ENCODE results near the gene ZNF865.

The ZNF865 gene

DNA sequence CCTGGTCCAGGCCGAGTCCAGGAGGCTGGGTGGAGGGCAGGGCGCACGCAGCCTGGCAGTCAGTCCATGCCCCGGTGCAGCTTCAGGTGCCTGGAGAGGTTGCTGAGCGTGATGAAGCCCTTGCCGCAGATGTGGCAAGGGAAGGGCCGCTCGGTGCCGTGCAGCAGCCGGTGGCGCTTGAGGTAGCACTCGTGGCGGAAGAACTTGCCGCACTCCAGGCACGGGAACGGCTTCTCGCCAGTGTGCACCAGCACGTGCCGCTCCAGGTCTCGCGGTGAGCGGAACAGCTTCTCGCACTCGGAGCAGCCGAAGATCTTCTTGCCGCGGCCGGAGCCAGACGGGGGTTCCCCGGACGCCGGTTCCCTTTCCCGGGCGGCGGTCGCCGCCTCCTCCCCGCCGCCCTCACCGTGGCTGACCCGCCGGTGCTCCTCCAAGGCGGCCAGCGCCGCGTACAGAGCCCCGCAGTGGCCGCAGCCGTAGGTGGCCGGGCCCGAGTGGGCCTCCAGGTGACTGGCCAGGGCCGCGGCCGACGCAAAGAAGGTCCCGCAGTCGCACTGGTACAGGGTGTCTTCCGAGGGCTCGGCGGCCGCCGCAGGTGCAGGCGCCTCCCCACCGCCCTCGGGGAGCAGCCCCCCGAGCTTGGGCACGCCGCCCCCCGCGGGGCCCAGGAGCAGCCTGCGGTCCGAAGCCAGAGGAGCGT, 12.9 kb upstream of the ZNF865 start:
- Mint-ChIP-seq H3K27ac (ENCODE audit: low read depth) (no peak overlapping the region), H3K36me3 (ENCODE audit: insufficient read depth) (peaks cover 7% of the 10 kb centered on the region), H3K9me3 (no peaks in the 10 kb centered on the region), H3K4me1 (peaks cover 4% of the 10 kb centered on the region), H3K4me3 (no peak overlapping the region), H3K27me3 (no peaks in the 10 kb centered on the region)
- DNase-seq (ENCODE audit: low spot score in 2 of 2) (no peak), ATAC-seq (replicated peaks; ENCODE audit: extremely low read depth, poor library complexity, severe bottlenecking) (no peak)

DNA sequence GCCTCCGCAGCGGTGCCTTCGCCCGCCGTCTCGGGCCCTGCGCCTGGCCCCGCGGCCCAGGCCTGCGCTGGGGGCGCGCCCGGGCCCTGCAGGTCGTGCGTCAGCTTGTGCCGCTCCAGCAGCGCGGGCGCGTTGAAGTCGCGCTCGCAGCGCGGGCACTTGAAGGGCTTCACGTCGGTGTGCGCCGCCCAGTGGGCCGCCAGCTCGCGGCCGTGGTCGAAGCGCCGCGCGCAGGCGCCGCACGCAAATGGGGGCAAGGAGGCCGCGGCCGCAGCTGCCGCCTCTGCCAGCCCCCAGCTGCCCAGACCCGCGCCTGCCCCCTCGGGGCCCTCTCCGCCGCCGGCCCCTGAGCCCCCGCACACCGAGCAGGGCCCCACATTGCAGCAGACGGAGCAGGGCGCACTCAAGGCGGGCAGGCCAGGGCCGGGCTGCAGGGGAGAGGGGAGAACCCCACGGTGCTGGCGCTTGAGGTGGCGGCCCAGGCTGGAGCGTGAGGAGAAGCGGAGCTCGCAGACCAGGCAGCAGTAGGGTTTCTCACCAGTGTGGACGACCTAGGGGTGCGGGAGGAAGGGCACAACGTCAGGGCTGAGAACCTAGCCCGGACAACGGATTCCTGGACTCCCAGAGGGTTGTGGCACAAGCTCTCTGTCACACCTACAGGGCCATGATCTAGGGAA, 12.2 kb upstream of the ZNF865 start:
- Mint-ChIP-seq H3K4me3 (no peak overlapping the region), H3K27ac (ENCODE audit: low read depth) (no peak overlapping the region), H3K9me3 (no peaks in the 10 kb centered on the region), H3K27me3 (no peaks in the 10 kb centered on the region), H3K36me3 (ENCODE audit: insufficient read depth) (peaks cover 8% of the 10 kb centered on the region), H3K4me1 (peaks cover 4% of the 10 kb centered on the region)
- ATAC-seq (replicated peaks; ENCODE audit: extremely low read depth, poor library complexity, severe bottlenecking) = no peak
- no peak for DNase-seq (ENCODE audit: low spot score in 2 of 2)

GRCh38 chr19:55594996-55595545, 10.4 kb upstream of the ZNF865 start:
- H3K36me3 Mint-ChIP-seq (ENCODE audit: insufficient read depth) = peaks cover 11% of the 10 kb centered on the region
- H3K4me3 Mint-ChIP-seq = no peak overlapping the region
- no peak for DNase-seq (ENCODE audit: low spot score in 2 of 2)
- peak overlapping the region; percentile 71 for H3K27ac Mint-ChIP-seq (ENCODE audit: low read depth)
- ATAC-seq (replicated peaks; ENCODE audit: extremely low read depth, poor library complexity, severe bottlenecking) = no peak
- H3K27me3 Mint-ChIP-seq = no peaks in the 10 kb centered on the region
- no peaks in the 10 kb centered on the region for H3K9me3 Mint-ChIP-seq
- peaks cover 11% of the 10 kb centered on the region for H3K4me1 Mint-ChIP-seq

GRCh38 chr19:55596304-55596703, 9.1 kb upstream of the ZNF865 start:
- ATAC-seq (replicated peaks; ENCODE audit: extremely low read depth, poor library complexity, severe bottlenecking) = no peak
- H3K27ac Mint-ChIP-seq (ENCODE audit: low read depth) = no peak overlapping the region
- no peaks in the 10 kb centered on the region for H3K27me3 Mint-ChIP-seq
- H3K36me3 Mint-ChIP-seq (ENCODE audit: insufficient read depth) = peaks cover 11% of the 10 kb centered on the region
- no peak overlapping the region for H3K4me3 Mint-ChIP-seq
- H3K9me3 Mint-ChIP-seq = no peaks in the 10 kb centered on the region
- DNase-seq (ENCODE audit: low spot score in 2 of 2) = no peak
- peaks cover 14% of the 10 kb centered on the region for H3K4me1 Mint-ChIP-seq

- Mint-ChIP-seq H3K27ac (ENCODE audit: low read depth) (no peak overlapping the region), H3K27me3 (no peaks in the 10 kb centered on the region), H3K9me3 (no peaks in the 10 kb centered on the region), H3K4me1 (peaks cover 21% of the 10 kb centered on the region), H3K4me3 (no peak overlapping the region), H3K36me3 (ENCODE audit: insufficient read depth) (peaks cover 11% of the 10 kb centered on the region)
- DNase-seq (ENCODE audit: low spot score in 2 of 2) (no peak), ATAC-seq (replicated peaks; ENCODE audit: extremely low read depth, poor library complexity, severe bottlenecking) (no peak)
Observed at GRCh38 chr19:55597501-55597921, 7.9 kb upstream of the ZNF865 start.

DNA sequence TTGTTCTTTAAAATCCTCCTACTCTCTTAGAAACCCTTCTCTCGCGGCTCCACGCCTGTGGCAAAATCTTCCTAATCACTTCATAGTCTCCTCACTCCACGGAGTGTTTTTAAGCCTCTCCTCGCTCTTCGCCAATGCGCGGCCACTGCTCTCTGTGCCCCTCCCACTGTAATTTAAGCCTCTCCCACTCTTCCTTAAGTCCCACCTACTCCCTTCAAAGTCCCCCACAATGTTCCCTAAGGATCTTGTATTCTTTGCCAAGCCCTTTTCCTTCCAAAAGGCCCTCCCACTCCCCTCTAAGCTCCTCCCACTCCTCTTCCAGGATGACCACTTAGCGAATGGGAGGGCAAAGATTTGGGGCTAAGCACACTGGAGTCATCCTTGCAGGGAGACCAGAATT, 7.4 kb upstream of the ZNF865 start:
- no peak overlapping the region for H3K4me3 Mint-ChIP-seq
- ATAC-seq (replicated peaks; ENCODE audit: extremely low read depth, poor library complexity, severe bottlenecking) (no peak), DNase-seq (ENCODE audit: low spot score in 2 of 2) (no peak)
- peaks cover 11% of the 10 kb centered on the region for H3K36me3 Mint-ChIP-seq (ENCODE audit: insufficient read depth)
- H3K27ac Mint-ChIP-seq (ENCODE audit: low read depth) = no peak overlapping the region
- no peaks in the 10 kb centered on the region for H3K9me3 Mint-ChIP-seq
- H3K4me1 Mint-ChIP-seq = peaks cover 21% of the 10 kb centered on the region
- no peaks in the 10 kb centered on the region for H3K27me3 Mint-ChIP-seq

GRCh38 chr19:55598719-55599467, 6.6 kb upstream of the ZNF865 start:
- H3K4me3 Mint-ChIP-seq = peak overlapping the region; percentile 94
- DNase-seq (ENCODE audit: low spot score in 2 of 2) = peak; percentile 97 to 99
- peaks cover 26% of the 10 kb centered on the region for H3K4me1 Mint-ChIP-seq

DNA sequence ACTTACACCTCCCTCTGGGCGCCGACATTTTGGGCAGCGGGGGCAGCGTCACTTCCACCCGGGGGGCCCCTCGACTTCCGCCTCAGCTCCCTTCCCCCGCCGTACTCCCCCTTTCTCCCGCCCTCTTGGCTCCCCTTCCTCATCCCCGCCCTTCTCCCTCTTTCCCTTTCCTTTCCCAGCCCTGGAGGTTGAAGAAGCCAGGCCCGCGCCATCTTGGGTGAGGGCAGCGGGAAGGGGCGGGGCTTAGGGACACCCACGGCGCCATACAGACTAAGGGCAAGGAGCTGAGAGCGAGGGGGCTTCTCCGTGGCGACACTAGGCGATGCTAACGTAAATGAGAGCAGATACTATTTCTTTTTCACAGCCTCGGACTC, 6.0 kb upstream of the ZNF865 start, which contains the start of gene FIZ1:
TSS of gene FIZ1 (minus strand) at position 50 of the 374 bp plus-strand sequence. CDS start 1,652 bp downstream, outside the sequence.
- Mint-ChIP-seq H3K4me1 (peaks cover 28% of the 10 kb centered on the region), H3K9me3 (no peaks in the 10 kb centered on the region), H3K4me3 (peak within 1 kb of the TSS; percentile 94), H3K36me3 (ENCODE audit: insufficient read depth) (peaks cover 11% of the 10 kb centered on the region), H3K27me3 (no peaks in the 10 kb centered on the region), H3K27ac (ENCODE audit: low read depth) (peak within 1 kb of the TSS; percentile 91)
- DNase-seq (ENCODE audit: low spot score in 2 of 2) (peak; percentile 90 to 94), ATAC-seq (replicated peaks; ENCODE audit: extremely low read depth, poor library complexity, severe bottlenecking) (peak; percentile 83)

More at GRCh38 chr19:55598719-55599467, 6.6 kb upstream of the ZNF865 start:
- no peaks in the 10 kb centered on the region for H3K9me3 Mint-ChIP-seq
- H3K36me3 Mint-ChIP-seq (ENCODE audit: insufficient read depth) = peaks cover 11% of the 10 kb centered on the region
- peak overlapping the region; percentile 91 for H3K27ac Mint-ChIP-seq (ENCODE audit: low read depth)
- peak; percentile 54 for ATAC-seq (replicated peaks; ENCODE audit: extremely low read depth, poor library complexity, severe bottlenecking)
- no peaks in the 10 kb centered on the region for H3K27me3 Mint-ChIP-seq

DNA sequence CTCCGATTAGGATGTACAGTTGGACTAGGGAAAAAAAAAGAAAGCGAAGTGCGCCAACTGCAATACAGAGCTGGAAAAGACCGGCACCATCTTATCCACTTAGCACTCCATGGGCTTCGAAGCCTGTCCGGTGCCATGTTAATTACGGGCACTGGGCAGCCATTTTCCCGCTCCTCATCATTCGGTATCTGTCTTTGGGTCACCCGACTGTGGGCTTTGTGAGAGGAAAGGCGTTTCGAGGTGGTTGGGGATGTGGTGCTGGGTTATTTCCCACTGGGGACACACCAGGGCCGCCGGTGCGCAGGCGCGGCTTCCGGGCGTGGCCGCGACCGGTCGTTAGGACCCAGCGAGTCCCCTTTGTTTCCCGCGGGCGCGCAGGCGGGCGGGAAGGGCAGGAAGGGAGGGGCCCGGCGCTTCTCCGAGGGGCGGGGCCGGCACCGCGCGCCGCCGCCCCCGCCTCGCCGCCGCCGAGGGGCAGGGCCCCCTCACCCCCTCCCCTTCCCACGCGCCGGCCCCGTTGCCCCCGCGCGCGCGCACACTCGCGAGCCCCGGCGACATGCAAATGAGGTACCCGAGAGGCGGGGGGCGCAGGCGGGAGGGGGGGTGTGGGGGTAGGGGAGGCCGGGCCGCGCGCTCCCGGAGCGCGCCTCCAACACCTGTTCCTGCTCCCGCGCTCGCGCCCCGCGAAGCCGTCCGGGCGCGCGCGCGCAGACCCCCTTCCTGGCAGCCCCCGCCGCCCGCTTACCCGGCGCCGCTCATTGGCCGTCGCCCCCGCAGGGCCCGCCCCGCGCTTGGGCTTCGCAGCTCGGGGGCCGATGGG, 5.4 kb upstream of the ZNF865 start, which contains the start of gene ZNF524:
TSS of gene ZNF524 (plus strand) at position 447 of the 820 bp plus-strand sequence. CDS start 1,825 bp downstream, outside the sequence.
- Mint-ChIP-seq H3K9me3 (no peaks in the 10 kb centered on the region), H3K4me3 (peak within 1 kb of the TSS; percentile 94), H3K4me1 (peaks cover 34% of the 10 kb centered on the region), H3K27me3 (no peaks in the 10 kb centered on the region), H3K27ac (ENCODE audit: low read depth) (peak within 1 kb of the TSS; percentile 91), H3K36me3 (ENCODE audit: insufficient read depth) (peaks cover 10% of the 10 kb centered on the region)
- ATAC-seq (replicated peaks; ENCODE audit: extremely low read depth, poor library complexity, severe bottlenecking) (peak; percentile 73), DNase-seq (ENCODE audit: low spot score in 2 of 2) (peak; percentile 75 to 85)

DNA sequence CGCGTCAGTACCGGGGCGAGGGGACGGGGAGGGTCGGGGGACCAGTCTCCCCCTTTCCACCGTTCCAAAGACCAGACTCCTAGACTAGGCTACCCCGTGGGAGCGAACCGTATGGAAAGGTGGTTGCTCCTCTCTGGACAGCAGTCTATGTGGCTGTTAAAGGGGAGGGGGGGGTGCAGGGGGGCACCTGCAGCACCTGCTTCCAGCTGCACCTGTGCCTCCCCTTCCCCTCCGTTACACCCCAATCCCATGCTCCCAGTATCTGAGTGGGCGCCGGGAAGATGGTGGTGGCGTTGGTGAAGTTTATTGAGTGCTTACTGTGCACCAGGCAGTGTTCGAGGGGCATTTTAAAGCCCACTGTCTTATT, 4.8 kb upstream of the ZNF865 start:
- no peak for ATAC-seq (replicated peaks; ENCODE audit: extremely low read depth, poor library complexity, severe bottlenecking)
- H3K36me3 Mint-ChIP-seq (ENCODE audit: insufficient read depth) = peaks cover 9% of the 10 kb centered on the region
- peak overlapping the region; percentile 94 for H3K4me3 Mint-ChIP-seq
- H3K27ac Mint-ChIP-seq (ENCODE audit: low read depth) = peak overlapping the region; percentile 29
- no peaks in the 10 kb centered on the region for H3K9me3 Mint-ChIP-seq
- H3K4me1 Mint-ChIP-seq = peaks cover 36% of the 10 kb centered on the region
- no peaks in the 10 kb centered on the region for H3K27me3 Mint-ChIP-seq
- no peak for DNase-seq (ENCODE audit: low spot score in 2 of 2)

DNA sequence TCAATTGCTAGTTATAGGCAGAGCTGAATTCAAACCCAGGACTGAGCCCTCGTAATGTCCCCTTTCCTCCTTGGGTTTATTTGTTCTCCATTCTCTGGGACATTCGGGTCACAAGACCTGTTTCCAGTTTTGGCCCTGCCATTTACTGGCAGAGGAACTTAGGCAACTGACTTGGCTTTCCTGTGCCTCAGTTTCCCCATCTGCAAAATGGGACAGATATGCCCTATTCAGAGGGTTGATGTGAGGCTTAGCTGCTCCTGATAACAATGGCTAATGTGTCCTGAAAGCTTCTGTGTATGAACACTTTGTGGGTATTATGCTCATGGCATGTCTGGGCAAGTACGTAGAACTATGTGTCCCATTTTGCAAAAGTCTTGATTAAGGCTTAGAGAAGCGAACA, 4.4 kb upstream of the ZNF865 start:
- ATAC-seq (replicated peaks; ENCODE audit: extremely low read depth, poor library complexity, severe bottlenecking) = no peak
- peak overlapping the region; percentile 29 for H3K27ac Mint-ChIP-seq (ENCODE audit: low read depth)
- DNase-seq (ENCODE audit: low spot score in 2 of 2) = no peak
- H3K36me3 Mint-ChIP-seq (ENCODE audit: insufficient read depth) = peaks cover 13% of the 10 kb centered on the region
- H3K4me3 Mint-ChIP-seq = peak overlapping the region; percentile 94
- H3K27me3 Mint-ChIP-seq = no peaks in the 10 kb centered on the region
- H3K4me1 Mint-ChIP-seq = peaks cover 40% of the 10 kb centered on the region
- no peaks in the 10 kb centered on the region for H3K9me3 Mint-ChIP-seq
